ENCODE results near the gene TJP2. TPM values are rescaled to one million over a fixed set of nuclear protein-coding genes. Genes with fewer than 3 reads are reported as not detected.

Gene TJP2
- total RNA-seq, 4 donors from 2014 or later, result 101 to 301 (median 152) TPM

DNA sequence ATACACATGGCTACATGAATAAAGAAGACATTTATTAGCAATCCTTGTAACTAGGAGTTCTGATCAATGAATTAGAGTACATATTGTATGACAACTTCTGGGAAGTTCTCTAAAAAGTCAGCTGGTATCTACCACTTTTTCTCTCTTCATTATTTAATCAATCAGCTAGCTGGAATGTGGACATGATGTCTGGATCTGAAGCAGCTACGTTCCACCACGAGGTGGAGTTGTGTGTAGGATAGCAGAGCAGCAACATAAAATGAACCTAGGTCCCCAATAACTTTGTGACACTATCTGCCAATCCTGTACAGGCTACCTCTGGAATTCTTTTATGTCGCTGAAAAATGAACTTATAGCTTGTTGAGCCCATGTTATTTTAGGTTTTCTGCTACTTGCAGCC is 118.0 kb downstream of the TJP2 start:
- no peaks in the 10 kb centered on the region for H3K9me3 ChIP-seq
- H3K27me3 ChIP-seq, result no peaks in the 10 kb centered on the region
- no peak overlapping the region for H3K4me3 ChIP-seq
- no peaks in the 10 kb centered on the region for H3K36me3 ChIP-seq
- WGBS, 2 donors, result 86 to 94% methylated on average over 3 of the region's 3 CpGs
- no peak for DNase-seq
- no peak overlapping the region for H3K27ac ChIP-seq
- TF ChIP-seq, protein P1, sequence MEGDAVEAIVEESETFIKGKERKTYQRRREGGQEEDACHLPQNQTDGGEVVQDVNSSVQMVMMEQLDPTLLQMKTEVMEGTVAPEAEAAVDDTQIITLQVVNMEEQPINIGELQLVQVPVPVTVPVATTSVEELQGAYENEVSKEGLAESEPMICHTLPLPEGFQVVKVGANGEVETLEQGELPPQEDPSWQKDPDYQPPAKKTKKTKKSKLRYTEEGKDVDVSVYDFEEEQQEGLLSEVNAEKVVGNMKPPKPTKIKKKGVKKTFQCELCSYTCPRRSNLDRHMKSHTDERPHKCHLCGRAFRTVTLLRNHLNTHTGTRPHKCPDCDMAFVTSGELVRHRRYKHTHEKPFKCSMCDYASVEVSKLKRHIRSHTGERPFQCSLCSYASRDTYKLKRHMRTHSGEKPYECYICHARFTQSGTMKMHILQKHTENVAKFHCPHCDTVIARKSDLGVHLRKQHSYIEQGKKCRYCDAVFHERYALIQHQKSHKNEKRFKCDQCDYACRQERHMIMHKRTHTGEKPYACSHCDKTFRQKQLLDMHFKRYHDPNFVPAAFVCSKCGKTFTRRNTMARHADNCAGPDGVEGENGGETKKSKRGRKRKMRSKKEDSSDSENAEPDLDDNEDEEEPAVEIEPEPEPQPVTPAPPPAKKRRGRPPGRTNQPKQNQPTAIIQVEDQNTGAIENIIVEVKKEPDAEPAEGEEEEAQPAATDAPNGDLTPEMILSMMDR (IDR thresholded peaks at IDR 0.05), result no peak
- TF ChIP-seq POLR2A (IDR thresholded peaks at IDR 0.05), result no peak
- H3K4me1 ChIP-seq, result peaks cover 0 to 3% (median 3%) of the 10 kb centered on the region in 3 donors
- intact Hi-C loops (cut with DNase I), result no loop called here

GRCh38 chr9:69293156-69293555 is 119.1 kb downstream of the TJP2 start:
- Histone ChIP-seq H3K4me1 (peaks cover 0 to 5% (median 3%) of the 10 kb centered on the region in 3 donors), H3K27me3 (no peaks in the 10 kb centered on the region), H3K27ac (no peak overlapping the region), H3K9me3 (no peaks in the 10 kb centered on the region), H3K4me3 (no peak overlapping the region), H3K36me3 (no peaks in the 10 kb centered on the region)
- intact Hi-C loops (cut with DNase I), result no loop called here
- no peak for DNase-seq
- TF ChIP-seq, protein P1 (IDR thresholded peaks at IDR 0.05), result no peak
- no peak for TF ChIP-seq POLR2A (IDR thresholded peaks at IDR 0.05)
- WGBS, 2 donors, result 24 to 45% methylated on average over 1 of the region's 1 CpG

GRCh38 chr9:69295872-69296552 is 121.9 kb downstream of the TJP2 start:
- Histone ChIP-seq H3K4me1 (peaks cover 0 to 5% (median 3%) of the 10 kb centered on the region in 3 donors), H3K27ac (peak overlapping the region in 1 of 4 donors; percentile 16), H3K9me3 (no peaks in the 10 kb centered on the region), H3K27me3 (no peaks in the 10 kb centered on the region), H3K36me3 (no peaks in the 10 kb centered on the region), H3K4me3 (no peak overlapping the region)
- WGBS, 2 donors, result 67% methylated on average over 6 to 7 of the region's 9 CpGs
- intact Hi-C loops (cut with DNase I), result no loop called here
- no peak for DNase-seq
- TF ChIP-seq POLR2A (IDR thresholded peaks at IDR 0.05), result no peak
- TF ChIP-seq, protein P1 (IDR thresholded peaks at IDR 0.05), result no peak

DNA sequence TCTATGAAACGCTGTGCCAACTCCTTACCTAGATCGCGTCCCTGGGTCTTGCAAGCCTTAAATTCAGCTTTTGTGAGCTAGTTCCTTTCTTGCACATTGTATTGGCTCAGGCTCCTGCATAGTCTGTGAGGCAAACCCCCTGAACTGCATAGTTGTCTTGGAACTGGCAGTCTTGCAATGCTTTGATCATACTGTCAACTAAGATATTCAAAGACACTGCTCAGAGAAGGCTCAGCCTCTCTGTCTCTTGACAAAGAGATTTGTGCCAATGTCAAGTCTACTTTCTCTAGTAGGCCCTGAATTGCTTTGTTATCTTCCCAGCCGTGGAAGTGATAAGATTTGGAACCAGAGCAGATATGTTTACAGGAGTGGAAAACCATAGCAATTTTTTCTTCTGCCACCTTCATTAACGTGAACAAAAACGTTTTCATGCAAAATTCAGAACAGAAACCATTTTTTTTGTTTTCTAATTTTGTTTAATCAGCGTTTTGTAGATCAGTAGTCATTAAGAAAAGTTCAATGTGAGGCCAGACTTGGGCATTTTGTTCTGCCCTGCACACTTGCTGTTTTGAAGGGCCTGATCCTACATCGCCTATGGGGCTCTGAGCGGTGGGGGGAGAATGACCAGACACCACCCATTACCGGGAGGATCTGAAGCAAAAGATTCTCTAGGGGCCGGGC is 123.4 kb downstream of the TJP2 start:
- no peaks in the 10 kb centered on the region for H3K27me3 ChIP-seq
- TF ChIP-seq POLR2A (IDR thresholded peaks at IDR 0.05), result no peak
- TF ChIP-seq, protein P1 (IDR thresholded peaks at IDR 0.05), result no peak
- DNase-seq, result no peak
- no peak overlapping the region for H3K4me3 ChIP-seq
- H3K9me3 ChIP-seq, result no peaks in the 10 kb centered on the region
- no peak overlapping the region for H3K27ac ChIP-seq
- H3K4me1 ChIP-seq, result peaks cover 0 to 5% (median 3%) of the 10 kb centered on the region in 3 donors
- H3K36me3 ChIP-seq, result no peaks in the 10 kb centered on the region
- intact Hi-C loops (cut with DNase I), result no loop called here
- WGBS, 2 donors, result 61 to 68% methylated on average over 11 of the region's 11 CpGs

GRCh38 chr9:69299315-69299714 is 125.2 kb downstream of the TJP2 start:
- Histone ChIP-seq H3K27me3 (no peaks in the 10 kb centered on the region), H3K36me3 (no peaks in the 10 kb centered on the region), H3K9me3 (no peaks in the 10 kb centered on the region), H3K27ac (no peak overlapping the region), H3K4me3 (no peak overlapping the region), H3K4me1 (peaks cover 0 to 5% (median 3%) of the 10 kb centered on the region in 3 donors)
- intact Hi-C loops (cut with DNase I), result no loop called here
- 43 to 59% methylated on average over 1 of the region's 1 CpG for WGBS, 2 donors
- DNase-seq, result no peak
- TF ChIP-seq, protein P1 (IDR thresholded peaks at IDR 0.05), result no peak
- TF ChIP-seq POLR2A (IDR thresholded peaks at IDR 0.05), result no peak
